ENCODE results near the gene MMP19.
"Not testable (repeated sequence)": the region's sequence is repeated elsewhere in the genome, so short reads cannot be mapped to it uniquely, and the experiment has no call there.

MMP19 gene

GRCh38 chr12:55842681-55843429 lies at the start of gene MMP19:
Gene MMP19 (minus strand): TSS chr12:55842936. CDS start chr12:55842830, 106 bp downstream.
- in situ Hi-C loops (cut with HindIII; ENCODE audit: low sequenced_read_pairs), result no loop called here
- H3K4me3 ChIP-seq (ENCODE audit: low read depth, low read length), result peak within 1 kb of the TSS; percentile 47
- peak; percentile 41 for DNase-seq (ENCODE audit: low read depth)
- TF ChIP-seq CTCF (IDR thresholded peaks at IDR 0.05; ENCODE audit: low read depth, low read length, missing control alignments), result no peak

GRCh38 chr12:55891310-55891709 lies 48.6 kb upstream of the MMP19 start:
- H3K4me3 ChIP-seq (ENCODE audit: low read depth, low read length), result no peak overlapping the region
- in situ Hi-C loops (cut with HindIII; ENCODE audit: low sequenced_read_pairs), result no loop called here
- no peak for TF ChIP-seq CTCF (IDR thresholded peaks at IDR 0.05; ENCODE audit: low read depth, low read length, missing control alignments)
- DNase-seq (ENCODE audit: low read depth), result no peak

GRCh38 chr12:55885113-55885512 lies 42.4 kb upstream of the MMP19 start:
- DNase-seq (ENCODE audit: low read depth), result no peak
- no peak overlapping the region for H3K4me3 ChIP-seq (ENCODE audit: low read depth, low read length)
- in situ Hi-C loops (cut with HindIII; ENCODE audit: low sequenced_read_pairs), result no loop called here
- no peak for TF ChIP-seq CTCF (IDR thresholded peaks at IDR 0.05; ENCODE audit: low read depth, low read length, missing control alignments)

- in situ Hi-C loops (cut with HindIII; ENCODE audit: low sequenced_read_pairs), result no loop called here
- TF ChIP-seq CTCF (IDR thresholded peaks at IDR 0.05; ENCODE audit: low read depth, low read length, missing control alignments), result no peak
- no peak for DNase-seq (ENCODE audit: low read depth)
- H3K4me3 ChIP-seq (ENCODE audit: low read depth, low read length), result no peak overlapping the region
Measured at GRCh38 chr12:55877824-55878223, 35.1 kb upstream of the MMP19 start.

GRCh38 chr12:55875704-55876467 lies 33.1 kb upstream of the MMP19 start:
- DNase-seq (ENCODE audit: low read depth), result no peak
- in situ Hi-C loops (cut with HindIII; ENCODE audit: low sequenced_read_pairs), result no loop called here
- no peak overlapping the region for H3K4me3 ChIP-seq (ENCODE audit: low read depth, low read length)
- TF ChIP-seq CTCF (IDR thresholded peaks at IDR 0.05; ENCODE audit: low read depth, low read length, missing control alignments), result no peak

GRCh38 chr12:55874443-55874842 lies 31.7 kb upstream of the MMP19 start:
- DNase-seq (ENCODE audit: low read depth), result peak; percentile 11
- in situ Hi-C loops (cut with HindIII; ENCODE audit: low sequenced_read_pairs), result no loop called here
- H3K4me3 ChIP-seq (ENCODE audit: low read depth, low read length), result no peak overlapping the region
- no peak for TF ChIP-seq CTCF (IDR thresholded peaks at IDR 0.05; ENCODE audit: low read depth, low read length, missing control alignments)

GRCh38 chr12:55866454-55867004 lies 23.8 kb upstream of the MMP19 start:
- DNase-seq (ENCODE audit: low read depth); in situ Hi-C loops (cut with HindIII; ENCODE audit: low sequenced_read_pairs): not testable (repeated sequence)

More at GRCh38 chr12:55866454-55867004, 23.8 kb upstream of the MMP19 start:
- not testable (repeated sequence) for H3K4me3 ChIP-seq (ENCODE audit: low read depth, low read length)
